Measurements from ENCODE around the gene DNAH10.

Gene DNAH10

DNA sequence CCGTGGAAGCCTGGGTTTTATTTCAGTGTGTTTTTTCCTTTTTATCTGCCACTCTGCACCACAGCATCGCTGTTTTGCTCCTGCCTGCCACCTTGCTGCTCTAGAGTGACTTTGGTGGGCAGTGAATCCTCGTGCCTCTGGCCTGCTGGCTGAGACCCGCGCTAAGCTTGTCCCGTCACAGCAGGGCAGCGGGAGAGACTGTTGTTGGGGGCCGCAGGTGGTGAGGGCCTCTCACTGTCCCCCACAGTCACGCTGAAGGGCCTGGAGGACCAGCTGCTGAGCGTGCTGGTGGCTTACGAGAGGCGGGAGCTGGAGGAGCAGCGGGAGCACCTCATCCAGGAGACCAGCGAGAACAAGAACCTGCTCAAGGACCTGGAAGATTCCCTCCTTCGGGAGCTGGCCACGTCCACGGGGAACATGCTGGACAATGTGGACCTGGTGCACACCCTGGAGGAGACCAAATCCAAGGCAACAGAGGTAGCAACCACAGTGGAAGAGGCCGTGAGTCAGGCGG is 155.3 kb downstream of the DNAH10 start:
- H3K36me3 ChIP-seq (ENCODE audit: low read length) = no peaks in the 10 kb centered on the region
- H3K4me3 ChIP-seq (ENCODE audit: insufficient read depth, low read length, poor library complexity, severe bottlenecking) = no peak overlapping the region
- H3K9me3 ChIP-seq (ENCODE audit: insufficient read depth, low read length) = no peaks in the 10 kb centered on the region
- TF ChIP-seq EZH2phosphoT487 (conservative IDR thresholded peaks at IDR 0.05; ENCODE audit: low read length) = no peak
- no peak for TF ChIP-seq CTCF (IDR thresholded peaks at IDR 0.05; ENCODE audit: insufficient read depth, low read length, poor library complexity, severe bottlenecking)
- no peak overlapping the region for H2AFZ ChIP-seq (ENCODE audit: low read depth, low read length, severe bottlenecking)
- no peaks in the 10 kb centered on the region for H3F3A ChIP-seq (ENCODE audit: insufficient read depth)
- no peaks in the 10 kb centered on the region for H3K27me3 ChIP-seq (ENCODE audit: low read length)
- H3K9ac ChIP-seq (ENCODE audit: low read length) = no peak overlapping the region
- no peaks in the 10 kb centered on the region for H3K79me2 ChIP-seq (ENCODE audit: insufficient read depth, low read length)
- H3K27ac ChIP-seq (ENCODE audit: low read depth, low read length) = no peak overlapping the region
- H4K20me1 ChIP-seq (ENCODE audit: low read depth, low read length) = no peaks in the 10 kb centered on the region
- H3K4me2 ChIP-seq (ENCODE audit: low read depth, low read length, poor library complexity, severe bottlenecking) = no peak overlapping the region
- no peaks in the 10 kb centered on the region for H3K9me2 ChIP-seq (replicated peaks; ENCODE audit: insufficient read depth, low read length)

GRCh38 chr12:123919980-123920360 is 157.9 kb downstream of the DNAH10 start:
- no peak overlapping the region for H3K27ac ChIP-seq (ENCODE audit: low read depth, low read length)
- no peak overlapping the region for H2AFZ ChIP-seq (ENCODE audit: low read depth, low read length, severe bottlenecking)
- H3K9me3 ChIP-seq (ENCODE audit: insufficient read depth, low read length) = no peaks in the 10 kb centered on the region
- H3K4me3 ChIP-seq (ENCODE audit: insufficient read depth, low read length, poor library complexity, severe bottlenecking) = no peak overlapping the region
- no peaks in the 10 kb centered on the region for H3F3A ChIP-seq (ENCODE audit: insufficient read depth)
- no peak overlapping the region for H3K4me2 ChIP-seq (ENCODE audit: low read depth, low read length, poor library complexity, severe bottlenecking)
- no peak for TF ChIP-seq EZH2phosphoT487 (conservative IDR thresholded peaks at IDR 0.05; ENCODE audit: low read length)
- TF ChIP-seq CTCF (IDR thresholded peaks at IDR 0.05; ENCODE audit: insufficient read depth, low read length, poor library complexity, severe bottlenecking) = no peak
- H4K20me1 ChIP-seq (ENCODE audit: low read depth, low read length) = no peaks in the 10 kb centered on the region
- no peaks in the 10 kb centered on the region for H3K36me3 ChIP-seq (ENCODE audit: low read length)
- no peaks in the 10 kb centered on the region for H3K27me3 ChIP-seq (ENCODE audit: low read length)
- H3K9me2 ChIP-seq (replicated peaks; ENCODE audit: insufficient read depth, low read length) = no peaks in the 10 kb centered on the region
- H3K79me2 ChIP-seq (ENCODE audit: insufficient read depth, low read length) = no peaks in the 10 kb centered on the region
- H3K9ac ChIP-seq (ENCODE audit: low read length) = no peak overlapping the region

GRCh38 chr12:123923038-123923437 is 160.9 kb downstream of the DNAH10 start:
- H3K9me2 ChIP-seq (replicated peaks; ENCODE audit: insufficient read depth, low read length) = no peaks in the 10 kb centered on the region

More at GRCh38 chr12:123923038-123923437, 160.9 kb downstream of the DNAH10 start:
- peaks cover 3% of the 10 kb centered on the region; the same call in 1 of the 2 replicates for H3K27me3 ChIP-seq (ENCODE audit: low read length)
- H3F3A ChIP-seq (ENCODE audit: insufficient read depth) = no peaks in the 10 kb centered on the region
- H3K4me2 ChIP-seq (ENCODE audit: low read depth, low read length, poor library complexity, severe bottlenecking) = no peak overlapping the region
- H3K79me2 ChIP-seq (ENCODE audit: insufficient read depth, low read length) = no peaks in the 10 kb centered on the region
- no peak overlapping the region for H3K9ac ChIP-seq (ENCODE audit: low read length)
- H3K27ac ChIP-seq (ENCODE audit: low read depth, low read length) = no peak overlapping the region
- no peak overlapping the region for H3K4me3 ChIP-seq (ENCODE audit: insufficient read depth, low read length, poor library complexity, severe bottlenecking)
- H3K9me3 ChIP-seq (ENCODE audit: insufficient read depth, low read length) = no peaks in the 10 kb centered on the region
- TF ChIP-seq EZH2phosphoT487 (conservative IDR thresholded peaks at IDR 0.05; ENCODE audit: low read length) (no peak), CTCF (IDR thresholded peaks at IDR 0.05; ENCODE audit: insufficient read depth, low read length, poor library complexity, severe bottlenecking) (no peak)
- no peaks in the 10 kb centered on the region for H4K20me1 ChIP-seq (ENCODE audit: low read depth, low read length)
- H3K36me3 ChIP-seq (ENCODE audit: low read length) = no peaks in the 10 kb centered on the region
- no peak overlapping the region for H2AFZ ChIP-seq (ENCODE audit: low read depth, low read length, severe bottlenecking)

Data from SU-DHL-6 (cell line).